ENCODE measurements around the gene CXCL10. TPM values are rescaled to one million over a fixed set of nuclear protein-coding genes. Genes with fewer than 3 reads are reported as not detected.
"Not testable (repeated sequence)": the region's sequence is repeated elsewhere in the genome, so short reads cannot be mapped to it uniquely, and the experiment has no call there.

The CXCL10 gene
- total and polyA plus RNA-seq, 2 of the 4 experiments (the other 2 are of a cell fraction): 0.15 to 0.18 TPM

GRCh38 chr4:76000279-76000678, 23.0 kb downstream of the CXCL10 start:
- H3K56ac ChIP-seq (ENCODE audit: extremely low read depth, insufficient read depth, low read length): no peak overlapping the region
- no peak overlapping the region for H2BK120ac ChIP-seq (ENCODE audit: low read depth, low read length)
- dilution Hi-C loops (cut with HindIII; ENCODE audit: low sequenced_read_pairs, unreplicated experiment) (no loop called here), in situ Hi-C loops (cut with MboI; ENCODE audit: low sequenced_read_pairs) (no loop called here), intact Hi-C loops (cut with micrococcal nuclease) (no loop called here)
- no peak overlapping the region for H4K5ac ChIP-seq (ENCODE audit: low read depth, low read length)
- no peak overlapping the region for H3K27ac ChIP-seq (ENCODE audit: insufficient read depth, low read length)
- H4K91ac ChIP-seq (ENCODE audit: insufficient read depth, low read depth, low read length): no peak overlapping the region
- H3K23ac ChIP-seq (ENCODE audit: low read depth, low read length): no peak overlapping the region
- BruUV-seq (replicated peaks): no TSS peak
- H2AK5ac ChIP-seq (ENCODE audit: low read depth, low read length): no peak overlapping the region
- H3K79me1 ChIP-seq (ENCODE audit: low read depth in 1 of 2, low read length in 2 of 2): no peaks in the 10 kb centered on the region
- H3K9me1 ChIP-seq (ENCODE audit: insufficient read depth, low read length): no peaks in the 10 kb centered on the region
- no peaks in the 10 kb centered on the region for H4K20me1 ChIP-seq (ENCODE audit: insufficient read depth, low read length)
- H2AFZ ChIP-seq (replicated peaks; ENCODE audit: low read length, poor library complexity): no peak overlapping the region
- no peak overlapping the region for H2BK15ac ChIP-seq (ENCODE audit: low read depth, low read length)
- no peak overlapping the region for H3K4me2 ChIP-seq (ENCODE audit: low read depth, low read length)
- no peaks in the 10 kb centered on the region for H3K9me3 ChIP-seq (ENCODE audit: control insufficient read depth, insufficient read depth, low read length)
- no peak overlapping the region for H3K4me3 ChIP-seq (ENCODE audit: insufficient read depth, low read depth, low read length)
- H4K8ac ChIP-seq (ENCODE audit: low read depth in 2 of 2, low read length in 2 of 2): no peak overlapping the region
- H3K9ac ChIP-seq (ENCODE audit: low read depth, low read length): no peak overlapping the region
- TF ChIP-seq RAD21 (IDR thresholded peaks at IDR 0.05; ENCODE audit: low read length): no peak
- ChIA-PET POLR2A (ENCODE audit: unreplicated experiment) (interaction anchor here (0.5 to 0.6 kb wide), 2 partner anchors 10 to 54 kb away, joined by 3 read pairs; no protein-coding TSS in a partner anchor), CTCF (no interaction called here)
- H2AK9ac ChIP-seq (replicated peaks; ENCODE audit: low read depth, low read length, poor library complexity): no peak overlapping the region
- no peak overlapping the region for H3K14ac ChIP-seq (replicated peaks; ENCODE audit: low read depth, low read length)
- peaks cover 5% of the 10 kb centered on the region; the same call in 1 of the 2 replicates for H3K4me1 ChIP-seq (ENCODE audit: control insufficient read depth, insufficient read depth, low read length)
- no peaks in the 10 kb centered on the region for H3K36me3 ChIP-seq (ENCODE audit: control insufficient read depth, insufficient read depth, low read length)
- H3K18ac ChIP-seq (ENCODE audit: low read depth, low read length): no peak overlapping the region
- ATAC-seq (ENCODE audit: low read depth) (no peak), DNase-seq (no peak)
- H2BK5ac ChIP-seq (ENCODE audit: low read depth, low read length, poor library complexity, severe bottlenecking): no peak overlapping the region
- H3K27me3 ChIP-seq (ENCODE audit: control insufficient read depth, insufficient read depth, low read length): 0 out of 2 replicates have a peak, but pooled peaks cover 4% of the 10 kb centered on the region
- no peak overlapping the region for H3K4ac ChIP-seq (ENCODE audit: low read depth, low read length)
- WGBS, 2 experiments (ENCODE audit: extremely low coverage in 2 of 2, insufficient read length in 1 of 2): no CpG with 5 or more reads among the region's 1 CpG
- no peak overlapping the region for H2BK20ac ChIP-seq (ENCODE audit: low read depth, low read length)

GRCh38 chr4:75998525-75999147, 24.7 kb downstream of the CXCL10 start:
- H3K4me2 ChIP-seq (ENCODE audit: low read depth, low read length); dilution Hi-C loops (cut with HindIII; ENCODE audit: low sequenced_read_pairs, unreplicated experiment); H3K79me1 ChIP-seq (ENCODE audit: low read depth in 1 of 2, low read length in 2 of 2); H3K9me3 ChIP-seq (ENCODE audit: control insufficient read depth, insufficient read depth, low read length); H4K5ac ChIP-seq (ENCODE audit: low read depth, low read length); CTCF ChIA-PET; H3K18ac ChIP-seq (ENCODE audit: low read depth, low read length); BruUV-seq (replicated peaks); H3K4me1 ChIP-seq (ENCODE audit: control insufficient read depth, insufficient read depth, low read length); H3K4ac ChIP-seq (ENCODE audit: low read depth, low read length); H2BK20ac ChIP-seq (ENCODE audit: low read depth, low read length); H3K36me3 ChIP-seq (ENCODE audit: control insufficient read depth, insufficient read depth, low read length); H4K20me1 ChIP-seq (ENCODE audit: insufficient read depth, low read length); H4K91ac ChIP-seq (ENCODE audit: insufficient read depth, low read depth, low read length); H3K23ac ChIP-seq (ENCODE audit: low read depth, low read length); H2BK120ac ChIP-seq (ENCODE audit: low read depth, low read length); ATAC-seq (ENCODE audit: low read depth); H3K9me1 ChIP-seq (ENCODE audit: insufficient read depth, low read length); H2BK5ac ChIP-seq (ENCODE audit: low read depth, low read length, poor library complexity, severe bottlenecking); intact Hi-C loops (cut with micrococcal nuclease); H3K9ac ChIP-seq (ENCODE audit: low read depth, low read length); H3K14ac ChIP-seq (replicated peaks; ENCODE audit: low read depth, low read length); POLR2A ChIA-PET (ENCODE audit: unreplicated experiment); H3K56ac ChIP-seq (ENCODE audit: extremely low read depth, insufficient read depth, low read length); H2AK9ac ChIP-seq (replicated peaks; ENCODE audit: low read depth, low read length, poor library complexity); H3K27me3 ChIP-seq (ENCODE audit: control insufficient read depth, insufficient read depth, low read length); H2BK15ac ChIP-seq (ENCODE audit: low read depth, low read length); DNase-seq; H4K8ac ChIP-seq (ENCODE audit: low read depth in 2 of 2, low read length in 2 of 2); H3K4me3 ChIP-seq (ENCODE audit: insufficient read depth, low read depth, low read length); H3K27ac ChIP-seq (ENCODE audit: insufficient read depth, low read length); H2AK5ac ChIP-seq (ENCODE audit: low read depth, low read length); H2AFZ ChIP-seq (replicated peaks; ENCODE audit: low read length, poor library complexity): not testable (repeated sequence)
- in situ Hi-C loops (cut with MboI; ENCODE audit: low sequenced_read_pairs): loop anchor here (5.0 kb wide), 1 partner anchor 69 kb away; no protein-coding TSS in a partner anchor
- WGBS, 2 experiments (ENCODE audit: extremely low coverage in 2 of 2, insufficient read length in 1 of 2): no CpG with 5 or more reads among the region's 2 CpGs
